K562 treated with DMSO at 1 percent for 24 hours (cell line): ENCODE data around the gene CACNA2D3. TPM values are rescaled to one million over a fixed set of nuclear protein-coding genes. Genes with fewer than 3 reads are reported as not detected.

Experiments
- total RNA-seq: library from RNA; unstranded; fragments of 300-600 nt; gene quantifications from 2 replicates; pipeline ENCODE4 v1.2.3, GENCODE V29; 2022; ENCODE audit warnings: low read depth; ENCODE audit not compliant: insufficient read depth

Gene CACNA2D3
- total RNA-seq, result not detected in 2 replicates

GRCh38 chr3:54122324-54123002 lies at the start of gene CACNA2D3:
Gene CACNA2D3 (plus strand): TSS chr3:54122552.

DNA sequence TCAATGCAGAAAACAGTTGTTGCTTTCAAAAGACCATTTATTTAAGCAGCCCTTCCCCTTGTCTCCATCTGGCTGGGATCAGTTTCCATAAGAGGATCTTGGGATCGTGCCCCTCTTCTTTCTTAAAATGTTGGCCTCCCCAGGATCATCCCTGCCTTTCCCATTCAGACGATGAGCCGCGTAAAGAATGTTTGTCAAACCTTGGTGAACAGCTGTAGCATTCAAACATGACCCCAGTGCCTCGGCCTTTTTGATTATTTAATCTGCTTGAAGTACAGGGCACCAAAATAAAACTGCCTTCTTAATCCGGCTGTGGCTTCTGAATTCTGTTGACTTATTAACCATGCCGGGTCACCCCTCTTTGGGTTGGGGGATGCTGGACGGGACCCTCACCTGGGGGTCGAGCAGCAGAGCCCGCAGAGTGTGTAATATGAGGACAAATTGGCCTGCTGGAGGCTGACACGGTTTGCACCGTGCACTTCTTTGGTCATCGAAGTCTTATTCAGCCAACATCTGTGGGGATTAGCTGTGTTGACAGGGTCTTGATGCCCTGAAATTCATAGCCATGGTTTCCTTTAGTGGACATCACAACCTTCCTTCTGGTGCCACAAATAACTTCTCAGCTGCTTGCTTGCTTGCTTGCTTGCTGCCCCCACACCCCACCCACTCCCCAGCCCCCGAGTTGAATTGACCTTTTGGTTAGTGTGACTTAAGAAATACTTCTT lies 805.9 kb downstream of the CACNA2D3 start, which contains the start of gene LRTM1:
LRTM1 (minus strand) TSS at position 14 of the 725 bp plus-strand sequence. CDS start 148 bp downstream, outside the sequence.

Other genes with a start within 250 kb of the CACNA2D3 start
- gene ACTR8, start 240.4 kb upstream of the CACNA2D3 start, total RNA-seq, result 8.0 and 10.1 TPM in 2 replicates
- 27.7 and 29.7 TPM in 2 replicates for gene SELENOK, start 230.7 kb upstream of the CACNA2D3 start, total RNA-seq